Amniotic epithelial cell (primary cell): Measurements from ENCODE around the gene DPH5.
A peak's percentile ranks its signal among the peaks of the same experiment; 100 is the strongest.
"Not testable (repeated sequence)": the region's sequence is repeated elsewhere in the genome, so short reads cannot be mapped to it uniquely, and the experiment has no call there.

Experiments
- DNase-seq: peaks from one replicate; pipeline ENCODE4 v3.0.0-alpha.2; 2010; ENCODE audit warnings: low read depth

Gene DPH5, protein sequence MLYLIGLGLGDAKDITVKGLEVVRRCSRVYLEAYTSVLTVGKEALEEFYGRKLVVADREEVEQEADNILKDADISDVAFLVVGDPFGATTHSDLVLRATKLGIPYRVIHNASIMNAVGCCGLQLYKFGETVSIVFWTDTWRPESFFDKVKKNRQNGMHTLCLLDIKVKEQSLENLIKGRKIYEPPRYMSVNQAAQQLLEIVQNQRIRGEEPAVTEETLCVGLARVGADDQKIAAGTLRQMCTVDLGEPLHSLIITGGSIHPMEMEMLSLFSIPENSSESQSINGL

DNA sequence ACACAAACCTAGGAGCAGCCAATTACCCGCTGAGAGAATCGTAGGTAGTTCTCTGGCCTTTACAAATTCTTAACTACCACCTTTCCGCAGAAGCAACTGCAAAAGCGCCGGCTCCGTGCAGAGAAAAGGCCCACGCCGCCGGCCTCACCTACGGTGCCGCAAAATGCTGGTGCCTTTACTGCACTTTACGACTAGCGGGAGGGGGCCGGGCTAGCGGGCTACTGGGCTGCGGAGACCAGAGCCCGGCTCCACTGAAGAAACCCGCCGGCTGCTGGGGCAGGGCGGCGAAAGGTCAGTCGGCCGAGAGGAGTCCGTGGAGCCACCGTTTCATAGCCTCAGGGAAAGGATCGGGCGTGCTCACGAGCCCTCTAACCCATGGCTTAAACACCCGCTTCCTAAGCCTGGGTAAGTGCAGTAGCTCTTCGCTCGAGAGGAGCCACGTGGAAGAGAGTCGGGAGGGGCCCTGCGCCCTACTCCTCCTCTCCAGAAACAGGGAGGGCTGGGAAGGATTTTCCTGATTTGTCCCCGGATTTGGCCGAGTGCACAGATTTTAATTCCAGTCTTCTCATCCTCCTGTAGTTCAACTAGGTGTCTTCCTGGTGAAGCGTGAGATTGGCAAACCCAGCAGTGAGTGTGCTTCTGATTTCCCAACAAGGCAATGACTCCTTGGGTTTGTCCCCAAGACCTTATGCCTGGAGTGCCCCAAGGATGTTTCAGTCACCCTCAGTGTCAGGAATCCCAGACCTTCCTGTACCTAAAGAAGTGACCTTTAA, at the start of gene DPH5:
Gene DPH5 (minus strand): TSS at position 128 of the 773 bp plus-strand sequence. CDS start 341 bp downstream, outside the sequence.
- DNase-seq = peak; percentile 91

DNA sequence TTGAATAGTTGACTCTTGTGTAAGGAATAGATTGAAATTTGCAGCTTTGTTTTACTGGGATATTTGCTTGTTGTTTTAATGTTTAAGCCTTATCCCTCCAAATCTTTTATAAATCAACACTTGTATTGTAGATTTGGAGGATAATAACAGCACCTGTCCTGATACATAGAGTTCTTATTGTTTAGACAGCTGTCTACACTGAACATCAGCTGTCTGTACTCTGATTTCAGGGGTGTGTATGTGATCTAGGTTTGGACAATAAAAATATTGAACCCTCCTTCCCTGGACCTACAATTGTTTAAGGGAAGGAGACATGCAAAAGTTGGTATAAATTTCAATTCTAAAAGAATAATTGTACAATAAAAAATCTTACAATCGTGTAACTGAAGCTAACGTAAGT, 48.3 kb upstream of the DPH5 start:
- DNase-seq = no peak

DNA sequence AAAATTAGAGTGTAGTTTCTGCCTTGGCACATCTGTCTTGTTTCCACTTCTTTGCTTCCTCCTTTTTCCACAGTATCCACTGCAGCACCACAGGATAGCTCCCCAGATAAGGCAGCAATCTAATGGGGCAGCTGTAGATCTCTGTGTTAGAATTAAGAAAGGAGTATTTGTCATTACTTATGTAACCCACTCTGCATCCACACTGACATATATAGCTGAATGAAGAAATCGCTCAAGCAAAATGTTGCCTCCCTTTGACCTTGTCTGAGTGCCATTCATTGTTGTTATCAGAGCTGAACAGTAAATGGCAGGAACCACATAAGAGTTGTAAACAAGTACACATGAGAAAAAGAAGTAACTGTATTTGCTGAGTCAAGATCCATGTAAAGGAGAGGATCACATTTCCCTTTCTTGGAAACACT, 45.9 kb upstream of the DPH5 start:
- peak; percentile 85 for DNase-seq

DNA sequence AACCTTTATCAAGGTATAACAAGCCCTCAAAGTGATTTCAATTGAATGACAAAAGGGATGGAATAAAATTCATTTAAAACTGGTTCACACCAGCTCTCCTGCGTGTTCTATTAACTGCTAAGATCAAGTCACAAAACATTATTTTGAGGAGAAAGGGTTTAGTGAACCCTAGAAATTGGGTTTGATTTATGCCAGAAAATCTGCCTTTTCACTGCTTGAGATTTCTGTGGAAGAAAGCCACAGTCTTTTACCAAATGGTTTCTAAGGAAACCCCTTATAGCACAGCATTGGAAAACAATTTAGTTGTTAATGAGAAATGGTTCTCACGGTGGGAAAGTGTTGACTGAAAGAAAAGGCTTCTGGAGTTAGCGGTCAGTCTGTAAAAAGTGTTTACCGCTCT, 43.6 kb upstream of the DPH5 start:
- DNase-seq = no peak

DNA sequence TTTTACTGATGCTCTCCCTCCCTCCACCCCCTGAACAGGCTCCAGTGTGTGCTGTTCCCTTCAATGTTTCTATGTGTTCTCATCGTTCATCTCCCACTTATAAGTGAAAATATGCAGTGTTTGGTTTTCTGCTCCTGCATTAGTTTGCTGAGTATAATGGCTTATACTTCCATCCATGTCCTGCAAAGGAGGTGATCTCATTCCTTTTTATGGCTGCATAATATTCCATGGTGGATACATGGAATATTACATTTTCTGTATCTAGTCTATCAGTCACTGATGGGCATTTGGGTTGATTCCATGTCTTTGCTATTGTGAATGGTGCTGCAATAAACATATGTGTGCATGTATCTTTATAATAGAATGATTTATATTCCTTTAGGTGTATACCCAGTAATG, 41.4 kb upstream of the DPH5 start:
- DNase-seq = not testable (repeated sequence)

DNA sequence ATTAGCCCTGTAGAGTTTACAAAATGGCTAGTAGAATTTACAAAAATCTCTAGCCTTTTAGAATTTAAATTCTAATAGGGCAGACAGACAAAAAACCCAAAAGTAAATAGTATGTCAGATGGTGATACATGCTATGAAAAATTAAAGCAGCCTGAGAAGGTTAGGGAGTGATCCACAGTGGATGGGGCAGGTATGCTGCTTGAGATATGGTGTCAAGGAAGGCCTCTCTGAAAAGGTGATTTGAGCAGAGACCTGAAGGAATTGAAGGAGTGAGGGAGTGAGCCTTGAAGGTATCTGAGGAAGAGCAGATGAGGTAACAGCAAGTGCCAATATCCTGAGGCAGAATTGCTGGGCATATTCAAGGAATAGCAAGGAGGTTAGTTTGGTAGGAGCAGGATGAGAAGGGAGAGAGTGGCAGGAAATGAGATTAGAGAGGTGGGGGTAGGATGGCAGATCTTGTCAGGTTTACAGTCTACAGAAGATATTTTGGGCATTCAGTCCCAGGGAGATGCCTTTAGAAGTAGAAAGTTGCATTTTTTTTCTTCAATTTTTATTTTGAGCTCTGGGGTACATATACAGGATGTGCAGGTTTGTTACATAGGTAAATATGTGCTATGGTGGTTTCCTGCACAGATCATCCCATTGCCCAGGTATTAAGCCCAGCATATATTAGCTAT, 40.8 kb upstream of the DPH5 start:
- no peak for DNase-seq

DNA sequence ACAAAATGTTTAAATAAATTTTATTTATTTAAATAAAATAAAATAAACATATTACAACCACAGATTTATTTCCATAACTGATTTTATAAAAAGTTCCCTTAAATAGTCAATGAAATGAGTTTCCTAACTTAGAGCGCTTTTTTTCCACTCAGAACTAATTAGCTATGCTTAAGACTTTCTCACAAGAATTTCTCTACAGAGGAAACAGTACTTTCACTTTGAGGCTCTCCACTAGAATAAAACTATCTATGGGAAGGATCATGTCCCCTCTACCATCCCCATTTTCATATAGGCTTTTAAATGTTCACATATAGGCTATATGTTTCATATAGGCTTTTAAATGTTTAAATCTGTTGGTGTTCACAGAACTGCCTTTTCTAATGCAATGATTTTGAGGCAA, 40.0 kb upstream of the DPH5 start:
- DNase-seq = no peak

DNA sequence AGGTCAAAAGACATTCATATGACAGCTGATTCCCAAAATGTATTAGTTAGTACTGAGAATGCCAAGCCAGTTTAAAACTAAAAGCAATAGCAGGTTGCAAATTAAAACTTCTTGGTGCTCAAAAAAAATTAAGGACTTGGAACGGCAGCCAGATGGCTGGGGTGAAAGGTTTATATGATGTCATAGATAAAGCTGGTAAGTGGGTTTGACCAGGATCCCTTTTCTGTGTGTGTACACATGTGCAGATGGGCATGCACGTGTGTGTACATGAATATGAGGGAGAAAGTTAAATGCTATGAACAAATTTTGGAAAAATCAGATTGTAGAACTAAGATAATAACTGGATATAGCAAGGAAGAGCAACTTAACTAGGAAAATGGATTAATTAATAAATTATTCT, 39.1 kb upstream of the DPH5 start:
- no peak for DNase-seq

DNA sequence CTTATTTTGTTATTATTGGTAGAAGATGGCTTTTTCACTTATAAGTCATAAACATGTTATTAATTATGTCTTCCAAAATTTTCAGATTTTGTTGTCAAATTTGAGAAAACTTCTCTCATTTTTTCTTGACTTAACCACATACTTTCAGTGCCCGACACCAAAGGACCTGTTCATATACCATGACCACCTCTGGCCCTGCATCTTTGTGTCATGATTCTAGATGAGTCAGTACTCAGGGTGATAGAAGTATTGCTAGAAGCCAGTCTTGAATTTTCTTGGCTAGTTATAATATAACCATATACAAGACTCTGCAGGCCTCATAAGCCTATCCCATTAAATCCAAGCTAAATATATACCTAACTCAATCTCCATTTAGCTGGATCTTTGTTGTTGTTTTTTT, 35.4 kb upstream of the DPH5 start:
- no peak for DNase-seq

DNA sequence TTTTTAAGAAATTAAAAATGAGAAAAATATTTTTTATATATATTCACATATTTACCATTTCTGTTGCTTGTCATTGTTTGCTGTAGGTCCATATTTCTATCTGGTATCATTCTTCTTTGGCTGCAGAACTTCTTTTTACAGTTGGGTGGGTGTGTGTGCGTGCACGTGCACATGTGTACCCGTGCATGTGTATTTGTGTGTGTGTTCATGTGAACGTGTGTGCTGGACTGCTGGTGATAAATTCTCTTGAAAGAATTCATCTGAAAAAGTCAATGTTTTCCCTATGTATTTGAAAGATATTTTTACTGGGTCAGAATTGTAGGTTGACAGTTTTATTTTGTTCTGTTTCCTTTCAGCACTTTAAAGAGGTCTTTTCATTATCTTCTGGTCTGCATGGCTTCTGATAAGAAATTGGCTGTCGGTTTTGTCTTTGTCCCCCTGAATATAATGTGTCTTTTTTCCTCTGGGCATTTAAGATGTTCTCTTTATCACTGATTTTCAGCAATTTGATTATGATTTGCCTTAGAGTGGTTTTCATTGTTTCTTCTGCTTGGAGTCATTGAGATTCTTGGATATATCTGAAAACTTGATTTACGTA, 34.5 kb upstream of the DPH5 start:
- no peak for DNase-seq

DNA sequence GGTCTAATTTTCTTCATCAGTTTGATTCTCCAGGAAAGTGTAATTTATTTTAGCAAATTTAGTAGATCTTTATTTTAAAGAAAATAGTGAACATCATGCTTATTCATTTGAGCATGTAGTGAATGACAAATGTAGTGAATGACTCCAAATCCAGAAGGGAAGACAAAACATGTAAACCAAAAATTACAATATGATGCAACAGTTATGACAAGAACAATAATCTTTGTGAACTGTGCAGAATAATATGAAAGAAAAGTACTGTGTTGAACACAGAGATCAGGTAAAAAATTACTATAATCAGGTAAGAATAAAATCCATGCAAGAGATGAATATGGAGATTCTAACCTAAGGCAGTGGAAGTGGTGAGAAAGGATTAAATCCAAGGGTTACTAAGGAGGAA, 30.0 kb upstream of the DPH5 start:
- no peak for DNase-seq

DNA sequence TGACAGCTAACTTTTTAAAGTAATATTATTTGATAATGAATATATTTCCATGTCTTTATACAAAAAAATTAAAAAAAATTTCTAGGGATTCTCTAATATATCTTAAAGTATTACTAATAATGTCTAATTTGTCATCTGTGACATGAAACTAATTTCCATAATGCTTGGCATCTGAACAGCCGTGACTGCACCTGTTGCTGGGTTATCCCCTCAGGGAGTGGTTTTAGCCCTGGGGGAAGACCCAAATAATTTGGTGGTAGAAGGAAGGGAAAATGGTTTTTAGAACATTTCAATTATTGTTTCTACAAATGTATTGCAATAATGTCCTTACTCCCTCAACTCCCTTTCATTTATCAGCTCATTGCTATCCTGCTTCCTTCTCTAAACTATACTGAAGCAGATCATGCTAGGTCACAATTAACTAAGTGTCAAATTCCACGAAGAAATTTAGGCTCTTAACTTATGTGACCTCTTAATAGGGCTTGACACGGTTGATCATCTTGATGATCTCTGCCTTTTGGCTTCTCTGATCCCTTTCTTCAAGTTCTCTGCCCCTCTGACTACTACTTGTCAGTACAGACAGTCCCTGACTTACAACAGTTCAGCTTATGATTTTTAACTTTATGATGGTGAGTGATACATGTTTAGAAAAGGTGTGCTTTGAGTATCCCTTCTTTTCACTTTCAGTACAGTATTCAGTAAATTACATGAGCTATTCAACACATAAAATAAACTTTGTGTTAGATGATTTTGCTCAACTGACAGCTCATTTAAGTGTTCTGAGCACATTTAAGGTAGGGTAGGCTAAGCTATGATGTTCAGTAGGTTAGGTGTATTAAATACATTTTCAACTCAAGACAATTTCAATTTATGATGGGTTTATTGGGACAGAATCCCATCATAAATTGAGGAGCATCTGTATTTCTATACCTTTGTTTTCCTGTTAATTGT, 26.4 kb upstream of the DPH5 start:
- DNase-seq = no peak

DNA sequence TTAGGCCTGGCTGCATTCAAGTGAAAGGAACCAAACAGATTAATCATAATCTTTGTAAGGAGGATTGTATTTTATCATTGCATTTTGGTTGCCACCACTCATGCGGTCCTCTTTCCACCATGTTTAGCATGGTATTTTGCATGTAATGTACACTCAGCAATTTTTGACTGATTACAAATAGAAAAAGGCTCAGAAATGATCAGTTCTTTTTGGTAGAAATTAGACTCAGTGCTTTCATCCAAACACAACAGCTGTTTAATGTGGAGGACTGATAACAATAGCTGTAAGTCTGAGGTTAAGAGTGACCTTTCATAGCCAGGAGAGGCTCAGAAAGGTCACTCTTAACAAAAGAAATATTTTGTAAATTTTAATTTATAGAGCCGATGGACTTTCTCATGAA, 25.3 kb upstream of the DPH5 start:
- DNase-seq = no peak

DNA sequence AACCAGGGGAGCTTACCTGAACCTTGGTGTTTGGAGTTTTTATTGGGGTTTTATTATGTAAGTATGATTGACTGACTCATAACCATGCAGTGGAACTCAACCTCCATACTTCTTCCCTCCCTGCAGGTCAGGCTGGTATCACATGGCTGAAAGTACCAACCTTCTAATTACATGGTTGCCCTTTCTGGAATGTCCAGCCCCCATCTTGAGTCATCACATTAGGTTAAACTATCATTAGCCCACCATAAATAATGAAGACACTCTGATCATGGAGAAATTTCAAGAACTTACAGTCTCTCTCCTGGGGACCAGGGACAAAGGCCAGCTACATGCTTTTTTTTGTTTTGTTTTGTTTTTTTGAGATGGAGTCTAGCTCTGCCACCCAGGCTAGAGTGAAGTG, 19.2 kb upstream of the DPH5 start:
- DNase-seq = peak; percentile 3

DNA sequence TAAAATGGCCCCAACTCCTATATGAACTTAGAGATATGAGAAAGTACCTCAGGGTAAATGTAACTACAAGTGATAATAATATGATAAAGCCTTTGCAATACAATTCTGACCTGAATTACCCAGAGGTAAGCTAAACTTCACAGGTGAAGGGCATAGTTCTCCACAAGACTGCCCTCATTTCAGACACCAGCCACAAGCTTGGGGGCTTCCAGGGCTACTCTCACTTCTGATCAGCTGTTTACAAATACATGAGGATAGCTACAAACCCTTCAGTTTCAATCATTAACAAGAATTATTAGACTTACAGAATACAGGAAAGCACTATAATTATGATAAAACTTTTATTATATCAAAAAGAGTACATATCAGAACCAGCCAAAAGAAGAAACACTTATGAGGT, 18.7 kb upstream of the DPH5 start:
- DNase-seq = no peak

DNA sequence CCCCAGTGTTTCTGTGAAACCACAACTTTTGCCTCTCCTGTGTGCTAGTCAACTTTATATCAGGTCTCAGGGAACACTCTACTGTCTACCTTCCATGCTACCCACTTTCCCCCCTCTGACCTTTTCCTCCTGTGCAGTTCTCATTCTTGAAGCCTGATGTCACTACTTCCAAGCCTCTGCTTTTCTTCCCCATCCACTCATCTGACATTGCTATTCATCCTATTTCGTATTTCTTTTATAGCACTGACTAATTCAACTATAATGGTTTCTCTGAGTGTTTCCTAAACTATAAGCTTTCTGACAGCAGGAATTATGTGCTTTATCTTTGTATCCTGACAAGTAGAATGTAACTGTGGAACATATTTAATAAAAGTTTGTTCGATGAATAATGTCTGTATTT, 18.2 kb upstream of the DPH5 start:
- peak; percentile 78 for DNase-seq

DNA sequence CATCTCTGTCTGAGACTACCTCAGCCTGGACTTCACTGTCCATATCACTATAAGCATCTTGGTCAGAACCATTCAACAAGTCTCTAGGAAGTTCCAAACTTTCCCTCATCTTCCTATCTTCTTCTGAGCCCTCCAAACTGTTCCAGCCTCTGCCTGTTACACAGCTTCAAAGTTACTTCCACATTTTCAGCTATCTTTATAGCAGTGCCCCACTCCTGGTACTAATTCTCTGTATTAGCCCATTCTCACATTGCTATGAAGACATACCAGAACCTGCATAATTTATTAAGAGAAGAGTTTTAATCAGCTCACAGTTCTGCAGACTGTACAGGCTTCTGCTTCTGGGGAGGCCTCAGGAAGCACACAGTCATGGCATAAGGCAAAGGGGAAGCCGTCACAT, 15.7 kb upstream of the DPH5 start:
- no peak for DNase-seq

DNA sequence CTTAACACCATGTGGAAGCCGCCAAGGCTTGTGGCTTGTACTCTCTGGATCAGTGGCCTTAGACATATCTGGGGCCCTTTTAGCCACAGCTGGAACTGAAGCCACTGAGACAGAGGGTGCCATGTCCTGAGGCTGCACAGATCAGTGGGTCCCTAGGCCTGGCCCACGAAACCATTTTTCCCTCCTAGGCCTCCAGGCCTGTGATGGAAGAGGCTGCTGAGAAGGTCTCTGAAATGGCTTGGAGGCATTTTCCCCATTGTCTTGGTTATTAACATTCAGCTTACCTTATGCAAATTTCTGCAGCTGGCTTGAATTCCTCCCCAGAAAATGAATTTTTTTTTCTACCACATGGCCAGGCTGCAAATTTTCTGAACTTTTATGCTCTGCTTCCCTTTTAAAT, 15.1 kb upstream of the DPH5 start:
- no peak for DNase-seq

DNA sequence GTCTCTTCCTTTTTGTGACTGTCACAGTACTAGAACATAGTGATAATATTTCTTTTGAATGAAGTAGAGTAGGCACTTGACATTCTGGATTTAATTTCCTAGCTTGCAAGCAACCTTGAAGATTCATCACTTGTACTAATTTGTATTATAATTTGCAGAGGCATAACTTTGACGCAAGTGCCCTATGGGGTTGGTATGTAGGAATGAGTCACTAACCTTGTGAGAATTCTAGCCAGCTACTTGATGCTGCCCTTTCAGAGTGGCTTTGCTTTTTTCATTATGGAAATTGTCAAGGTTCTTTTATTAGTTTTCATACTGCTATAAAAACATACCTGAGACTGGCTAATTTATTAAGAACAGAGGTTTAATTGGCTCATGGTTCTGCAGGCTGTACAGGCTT, 13.7 kb upstream of the DPH5 start:
- DNase-seq = peak; percentile 66

DNA sequence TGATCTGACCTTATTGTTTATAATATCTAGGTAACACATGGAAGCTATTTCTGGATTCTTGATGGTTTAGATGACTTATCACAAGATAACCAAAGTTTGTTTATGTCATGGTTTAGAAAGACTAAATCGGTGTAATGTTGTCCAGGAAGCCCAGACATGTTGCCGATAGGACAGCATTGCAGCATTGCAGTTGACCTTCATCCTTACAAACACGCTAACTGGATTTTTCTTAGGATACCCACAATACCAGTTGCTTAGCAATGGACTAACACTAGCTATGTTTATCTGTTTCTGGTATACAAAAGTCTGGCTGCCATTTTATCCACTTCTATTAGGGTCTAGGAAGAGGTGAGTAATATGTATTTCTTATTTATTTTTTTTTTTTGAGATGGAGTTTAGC, 11.7 kb upstream of the DPH5 start:
- peak; percentile 66 for DNase-seq

DNA sequence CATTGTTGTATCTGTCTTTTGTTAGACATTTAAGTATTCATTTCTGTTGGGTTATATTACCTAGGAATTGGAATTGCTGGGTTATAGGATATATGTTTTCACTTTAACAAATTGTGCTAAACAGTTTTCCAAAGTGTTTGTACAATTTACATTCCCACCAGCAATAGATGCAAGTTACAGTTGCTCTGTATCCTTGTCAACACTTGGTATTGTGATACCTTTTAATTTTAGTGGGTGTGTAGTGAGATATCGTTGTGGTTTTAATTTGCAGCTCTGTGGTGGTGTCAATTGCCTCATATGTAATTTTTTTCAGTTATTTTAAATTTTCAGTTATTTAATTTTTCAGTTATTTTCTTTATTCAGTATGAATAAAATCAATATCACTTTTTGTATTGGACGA, 7.4 kb upstream of the DPH5 start:
- DNase-seq = no peak

DNA sequence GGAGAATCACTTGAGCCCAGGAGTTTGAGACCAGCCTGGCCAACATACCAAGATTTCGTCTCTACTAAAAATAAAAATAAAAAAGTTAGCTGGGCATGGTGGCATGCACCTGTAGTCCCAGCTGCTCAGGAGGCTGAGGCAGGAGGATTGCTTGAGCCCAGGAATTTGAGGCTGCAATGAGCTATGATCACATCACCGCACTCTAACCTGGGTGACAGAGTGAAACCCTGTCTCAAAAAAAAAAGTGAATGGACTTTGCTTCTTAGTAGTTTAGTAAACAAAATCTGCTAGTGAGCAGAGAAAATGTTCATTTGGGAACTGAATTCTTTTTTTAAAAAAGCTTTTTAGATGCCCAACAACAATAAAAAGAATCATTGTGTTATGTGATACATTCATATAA, 6.5 kb upstream of the DPH5 start:
- DNase-seq = not testable (repeated sequence)
